ENCODE data around the gene RPS2. TPM values are rescaled to one million over a fixed set of nuclear protein-coding genes. Genes with fewer than 3 reads are reported as not detected.

RPS2 gene
- total and polyA plus RNA-seq, 4 donors, result 1,132 to 2,049 (median 1,429) TPM

- no peaks in the 10 kb centered on the region for H3K9me3 ChIP-seq (ENCODE audit: control insufficient read depth, low read length)
- DNase-seq, result no peak
- ATAC-seq (ENCODE audit: low FRiP score), result no peak
- intact Hi-C loops (cut with DNase I), result no loop called here
- no peak overlapping the region for H3K4me3 ChIP-seq (ENCODE audit: low read length in 2 of 2)
- WGBS, 2 donors, result 94 to 95% methylated on average over 52 to 53 of the region's 53 CpGs
- no peaks in the 10 kb centered on the region for H3K4me1 ChIP-seq (ENCODE audit: control insufficient read depth in 1 of 2, insufficient read depth in 2 of 2, low read length in 2 of 2)
- H3K27ac ChIP-seq (ENCODE audit: low read depth in 1 of 2, low read length in 2 of 2), result no peak overlapping the region
- H3K27me3 ChIP-seq (ENCODE audit: control insufficient read depth in 1 of 2, insufficient read depth in 2 of 2, low read length in 1 of 2), result no peaks in the 10 kb centered on the region
- peaks cover 0 to 17% of the 10 kb centered on the region in 2 donors for H3K36me3 ChIP-seq (ENCODE audit: control insufficient read depth in 1 of 2, insufficient read depth in 2 of 2, low read length in 1 of 2)
Measured at GRCh38 chr16:2001456-2002355, 37.1 kb upstream of the RPS2 start.

GRCh38 chr16:2001035-2001434 is 36.4 kb upstream of the RPS2 start:
- no peaks in the 10 kb centered on the region for H3K27me3 ChIP-seq (ENCODE audit: control insufficient read depth in 1 of 2, insufficient read depth in 2 of 2, low read length in 1 of 2)
- H3K4me3 ChIP-seq (ENCODE audit: low read length in 2 of 2), result no peak overlapping the region
- no peaks in the 10 kb centered on the region for H3K9me3 ChIP-seq (ENCODE audit: control insufficient read depth, low read length)
- intact Hi-C loops (cut with DNase I), result no loop called here
- H3K36me3 ChIP-seq (ENCODE audit: control insufficient read depth in 1 of 2, insufficient read depth in 2 of 2, low read length in 1 of 2), result peaks cover 0 to 17% of the 10 kb centered on the region in 2 donors
- WGBS, 2 donors, result 93 to 94% methylated on average over 19 of the region's 19 CpGs
- DNase-seq (no peak), ATAC-seq (ENCODE audit: low FRiP score) (no peak)
- no peak overlapping the region for H3K27ac ChIP-seq (ENCODE audit: low read depth in 1 of 2, low read length in 2 of 2)
- H3K4me1 ChIP-seq (ENCODE audit: control insufficient read depth in 1 of 2, insufficient read depth in 2 of 2, low read length in 2 of 2), result no peaks in the 10 kb centered on the region

- Histone ChIP-seq H3K27ac (ENCODE audit: low read depth in 1 of 2, low read length in 2 of 2) (no peak overlapping the region), H3K4me1 (ENCODE audit: control insufficient read depth in 1 of 2, insufficient read depth in 2 of 2, low read length in 2 of 2) (no peaks in the 10 kb centered on the region), H3K36me3 (ENCODE audit: control insufficient read depth in 1 of 2, insufficient read depth in 2 of 2, low read length in 1 of 2) (peaks cover 0 to 17% of the 10 kb centered on the region in 2 donors), H3K9me3 (ENCODE audit: control insufficient read depth, low read length) (no peaks in the 10 kb centered on the region), H3K27me3 (ENCODE audit: control insufficient read depth in 1 of 2, insufficient read depth in 2 of 2, low read length in 1 of 2) (no peaks in the 10 kb centered on the region), H3K4me3 (ENCODE audit: low read length in 2 of 2) (no peak overlapping the region)
- no peak for ATAC-seq (ENCODE audit: low FRiP score)
- intact Hi-C loops (cut with DNase I), result no loop called here
- no peak for DNase-seq
- 88 to 90% methylated on average over 27 to 28 of the region's 28 CpGs for WGBS, 2 donors
Measured at GRCh38 chr16:1999866-2000514, 35.4 kb upstream of the RPS2 start.

GRCh38 chr16:1998852-1999801 is 34.5 kb upstream of the RPS2 start:
- Histone ChIP-seq H3K4me1 (ENCODE audit: control insufficient read depth in 1 of 2, insufficient read depth in 2 of 2, low read length in 2 of 2) (no peaks in the 10 kb centered on the region), H3K4me3 (ENCODE audit: low read length in 2 of 2) (no peak overlapping the region), H3K27ac (ENCODE audit: low read depth in 1 of 2, low read length in 2 of 2) (no peak overlapping the region), H3K9me3 (ENCODE audit: control insufficient read depth, low read length) (no peaks in the 10 kb centered on the region), H3K27me3 (ENCODE audit: control insufficient read depth in 1 of 2, insufficient read depth in 2 of 2, low read length in 1 of 2) (no peaks in the 10 kb centered on the region), H3K36me3 (ENCODE audit: control insufficient read depth in 1 of 2, insufficient read depth in 2 of 2, low read length in 1 of 2) (peaks cover 0 to 17% of the 10 kb centered on the region in 2 donors)
- intact Hi-C loops (cut with DNase I), result no loop called here
- DNase-seq (no peak), ATAC-seq (ENCODE audit: low FRiP score) (no peak)
- WGBS, 2 donors, result 92 to 93% methylated on average over 35 to 39 of the region's 39 CpGs

GRCh38 chr16:1998360-1998835 is 33.8 kb upstream of the RPS2 start:
- Histone ChIP-seq H3K4me3 (ENCODE audit: low read length in 2 of 2) (no peak overlapping the region), H3K9me3 (ENCODE audit: control insufficient read depth, low read length) (no peaks in the 10 kb centered on the region), H3K4me1 (ENCODE audit: control insufficient read depth in 1 of 2, insufficient read depth in 2 of 2, low read length in 2 of 2) (no peaks in the 10 kb centered on the region), H3K27me3 (ENCODE audit: control insufficient read depth in 1 of 2, insufficient read depth in 2 of 2, low read length in 1 of 2) (no peaks in the 10 kb centered on the region), H3K27ac (ENCODE audit: low read depth in 1 of 2, low read length in 2 of 2) (no peak overlapping the region), H3K36me3 (ENCODE audit: control insufficient read depth in 1 of 2, insufficient read depth in 2 of 2, low read length in 1 of 2) (peaks cover 0 to 17% of the 10 kb centered on the region in 2 donors)
- no peak for ATAC-seq (ENCODE audit: low FRiP score)
- intact Hi-C loops (cut with DNase I), result no loop called here
- WGBS, 2 donors, result 93 to 94% methylated on average over 26 to 27 of the region's 27 CpGs
- DNase-seq, result no peak

GRCh38 chr16:1997494-1998359 is 33.1 kb upstream of the RPS2 start:
- Histone ChIP-seq H3K36me3 (ENCODE audit: control insufficient read depth in 1 of 2, insufficient read depth in 2 of 2, low read length in 1 of 2) (peaks cover 0 to 17% of the 10 kb centered on the region in 2 donors), H3K27ac (ENCODE audit: low read depth in 1 of 2, low read length in 2 of 2) (no peak overlapping the region), H3K27me3 (ENCODE audit: control insufficient read depth in 1 of 2, insufficient read depth in 2 of 2, low read length in 1 of 2) (no peaks in the 10 kb centered on the region), H3K9me3 (ENCODE audit: control insufficient read depth, low read length) (no peaks in the 10 kb centered on the region), H3K4me3 (ENCODE audit: low read length in 2 of 2) (no peak overlapping the region), H3K4me1 (ENCODE audit: control insufficient read depth in 1 of 2, insufficient read depth in 2 of 2, low read length in 2 of 2) (no peaks in the 10 kb centered on the region)
- DNase-seq, result no peak
- 85 to 87% methylated on average over 23 to 26 of the region's 26 CpGs for WGBS, 2 donors
- ATAC-seq (ENCODE audit: low FRiP score), result no peak
- intact Hi-C loops (cut with DNase I), result no loop called here

- no peak for DNase-seq
- no peaks in the 10 kb centered on the region for H3K9me3 ChIP-seq (ENCODE audit: control insufficient read depth, low read length)
- H3K27ac ChIP-seq (ENCODE audit: low read depth in 1 of 2, low read length in 2 of 2), result no peak overlapping the region
- WGBS, 2 donors, result 51 to 52% methylated on average over 2 of the region's 2 CpGs
- peaks cover 0 to 2% of the 10 kb centered on the region in 2 donors for H3K36me3 ChIP-seq (ENCODE audit: control insufficient read depth in 1 of 2, insufficient read depth in 2 of 2, low read length in 1 of 2)
- no peak for ATAC-seq (ENCODE audit: low FRiP score)
- intact Hi-C loops (cut with DNase I), result no loop called here
- no peaks in the 10 kb centered on the region for H3K4me1 ChIP-seq (ENCODE audit: control insufficient read depth in 1 of 2, insufficient read depth in 2 of 2, low read length in 2 of 2)
- H3K4me3 ChIP-seq (ENCODE audit: low read length in 2 of 2), result no peak overlapping the region
- H3K27me3 ChIP-seq (ENCODE audit: control insufficient read depth in 1 of 2, insufficient read depth in 2 of 2, low read length in 1 of 2), result no peaks in the 10 kb centered on the region
Measured at GRCh38 chr16:1993731-1994131, 29.1 kb upstream of the RPS2 start.

All from aorta (tissue), 5 donors.